K562 (cell line): ENCODE data around the gene BCR. TPM values are rescaled to one million over a fixed set of nuclear protein-coding genes. Genes with fewer than 3 reads are reported as not detected.

Experiments
- CBFB ChIP-seq: sonication (generic); formaldehyde crosslinking; IDR thresholded peaks from 2 replicates; pipeline ENCODE4 v1.4.0; 2020; ENCODE audit warnings: mild to moderate bottlenecking, missing genetic modification reagents
- HDGF ChIP-seq: fragments of 450-650 bp; IDR thresholded peaks from 2 replicates; pipeline ENCODE4 v1.6.1; 2016
- KLF16 ChIP-seq: IDR thresholded peaks from 2 replicates; pipeline ENCODE4 v1.6.1; 2016; ENCODE audit warnings: antibody characterized with exemption
- RBM25 ChIP-seq: fragments of 200-400 bp; formaldehyde crosslinking; IDR thresholded peaks from 2 replicates; pipeline ENCODE4 v1.6.1; 2018; ENCODE audit warnings: low read length, low read depth, moderate library complexity; ENCODE audit not compliant: severe bottlenecking
- TCFL5 ChIP-seq: fragments of 250-450 bp; sonication (Bioruptor Pico); conservative IDR thresholded peaks from 2 replicates; pipeline ENCODE4 v1.6.1; 2021; ENCODE audit warnings: mild to moderate bottlenecking, moderate library complexity, matching md5 sums
- TEAD1 ChIP-seq, 2 experiments: fragments of 450-650 bp in 1 of 2; sonication (generic) in 1 of 2; formaldehyde crosslinking; IDR thresholded peaks; 2 replicates each; pipeline versions ENCODE4 v1.4.0 to v1.8.0; 2020 to 2022; ENCODE audit warnings: mild to moderate bottlenecking in 2 of 2, missing genetic modification reagents in 1 of 2
- TFAM ChIP-seq: fragments of 250-450 bp; sonication (Bioruptor Pico); conservative IDR thresholded peaks from 2 replicates; pipeline ENCODE4 v1.5.0; 2021; ENCODE audit warnings: mild to moderate bottlenecking, moderate library complexity
- ZFP1 ChIP-seq: fragments of 450-650 bp; formaldehyde crosslinking; IDR thresholded peaks from 2 replicates; pipeline ENCODE4 v1.4.0; 2020; ENCODE audit warnings: mild to moderate bottlenecking, mixed read lengths
- polyA plus RNA-seq, 8 experiments: library from polyadenylated mRNA; depleted of rRNA in 4 of 8; stranded (reverse) in 5 of 8; unstranded in 3 of 8; fragments of >200 nt; fragmentation: Nextera tagmentation in 2 of 8; fragmentation: Illumina TruSeq in 1 of 8; extraction: Ambion mirVana in 2 of 8; extraction: Trizol in 1 of 8; gene quantifications; 2 replicates each; pipeline versions ENCODE4 v1.2.1 to v1.2.3, GENCODE V29; 2011 to 2014; ENCODE audit warnings: inconsistent platforms in 1 of 8, missing spikeins in 1 of 8
- total RNA-seq, 7 experiments: library from RNA; depleted of rRNA in 6 of 7; stranded (reverse); fragments of >200 nt in 6 of 7; fragmentation: Illumina TruSeq in 2 of 7; extraction: Trizol in 2 of 7; gene quantifications; 2 replicates each; pipeline versions ENCODE4 v1.2.1 to v1.2.3, GENCODE V29; 2011 to 2021; ENCODE audit warnings: low replicate concordance in 1 of 7
- TF ChIP-seq, protein P1 (sequence below): fragments of 150-350 bp; conservative IDR thresholded peaks from 2 replicates; pipeline ENCODE4 v1.6.1; 2014; ENCODE audit warnings: low read length
- TF ChIP-seq, protein P2 (sequence below): fragments of 450-650 bp; formaldehyde crosslinking; IDR thresholded peaks from 2 replicates; pipeline ENCODE4 v1.4.0; 2022; ENCODE audit warnings: mild to moderate bottlenecking, moderate library complexity

Gene BCR
- total and polyA plus RNA-seq, 9 of the 15 experiments (the other 6 are each of a cell fraction or from before 2014, with no cell fraction given) = 0.41 to 150 (median 45.6) TPM

DNA sequence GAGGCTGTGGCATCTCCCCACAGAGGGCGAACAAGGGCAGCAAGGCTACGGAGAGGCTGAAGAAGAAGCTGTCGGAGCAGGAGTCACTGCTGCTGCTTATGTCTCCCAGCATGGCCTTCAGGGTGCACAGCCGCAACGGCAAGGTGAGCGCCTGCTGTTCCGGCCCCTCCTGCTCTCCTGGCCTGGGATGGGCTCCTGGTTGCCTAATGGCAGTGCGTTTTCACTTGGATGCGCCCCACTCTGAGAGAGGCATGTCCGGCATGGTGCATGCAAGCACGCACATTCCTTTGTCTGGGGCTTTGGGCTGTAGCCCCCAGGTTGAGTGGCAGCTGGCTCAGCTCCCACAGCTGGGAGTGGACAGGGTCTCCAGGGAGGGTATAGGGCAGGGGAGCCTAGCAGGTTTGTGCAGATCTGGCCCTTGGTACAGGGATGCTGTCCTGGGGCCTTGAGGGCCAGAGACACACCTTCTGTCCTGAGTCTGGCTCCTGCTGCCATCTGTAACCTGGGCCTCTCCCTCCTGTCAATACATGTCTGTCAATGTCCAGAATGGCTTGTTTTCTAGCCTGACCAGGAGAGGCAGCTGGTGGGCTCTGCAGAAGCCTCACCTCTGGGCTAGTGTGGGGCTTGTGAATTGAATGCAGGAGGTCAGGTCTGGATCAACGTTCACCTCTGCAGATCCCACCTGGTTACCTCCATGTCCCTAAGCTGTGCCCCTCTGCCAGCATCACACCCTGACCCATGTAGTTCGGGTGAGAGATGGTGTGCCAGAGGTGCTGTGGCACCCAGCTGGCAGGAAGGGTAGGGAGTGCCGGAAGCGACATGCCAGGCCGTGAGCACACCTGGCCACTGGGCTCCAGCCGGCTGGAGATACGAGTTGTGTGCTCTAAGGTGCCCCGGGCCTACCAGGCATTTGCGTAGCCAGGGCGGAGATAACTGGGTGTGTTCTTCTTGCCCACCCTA, 107.1 kb downstream of the BCR start (continued):
- TF ChIP-seq, protein P1, sequence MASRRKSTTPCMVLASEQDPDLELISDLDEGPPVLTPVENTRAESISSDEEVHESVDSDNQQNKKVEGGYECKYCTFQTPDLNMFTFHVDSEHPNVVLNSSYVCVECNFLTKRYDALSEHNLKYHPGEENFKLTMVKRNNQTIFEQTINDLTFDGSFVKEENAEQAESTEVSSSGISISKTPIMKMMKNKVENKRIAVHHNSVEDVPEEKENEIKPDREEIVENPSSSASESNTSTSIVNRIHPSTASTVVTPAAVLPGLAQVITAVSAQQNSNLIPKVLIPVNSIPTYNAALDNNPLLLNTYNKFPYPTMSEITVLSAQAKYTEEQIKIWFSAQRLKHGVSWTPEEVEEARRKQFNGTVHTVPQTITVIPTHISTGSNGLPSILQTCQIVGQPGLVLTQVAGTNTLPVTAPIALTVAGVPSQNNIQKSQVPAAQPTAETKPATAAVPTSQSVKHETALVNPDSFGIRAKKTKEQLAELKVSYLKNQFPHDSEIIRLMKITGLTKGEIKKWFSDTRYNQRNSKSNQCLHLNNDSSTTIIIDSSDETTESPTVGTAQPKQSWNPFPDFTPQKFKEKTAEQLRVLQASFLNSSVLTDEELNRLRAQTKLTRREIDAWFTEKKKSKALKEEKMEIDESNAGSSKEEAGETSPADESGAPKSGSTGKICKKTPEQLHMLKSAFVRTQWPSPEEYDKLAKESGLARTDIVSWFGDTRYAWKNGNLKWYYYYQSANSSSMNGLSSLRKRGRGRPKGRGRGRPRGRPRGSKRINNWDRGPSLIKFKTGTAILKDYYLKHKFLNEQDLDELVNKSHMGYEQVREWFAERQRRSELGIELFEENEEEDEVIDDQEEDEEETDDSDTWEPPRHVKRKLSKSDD = no peak
- TF ChIP-seq TCFL5 (CRISPR knock-in tag) (no peak), HDGF (no peak), TFAM (no peak), RBM25 (no peak), TEAD1 (CRISPR knock-in tag; IDR thresholded peaks at IDR 0.05) (no peak), ZFP1 (CRISPR knock-in tag) (no peak), CBFB (CRISPR knock-in tag) (no peak), KLF16 (no peak)
- TF ChIP-seq, protein P2, sequence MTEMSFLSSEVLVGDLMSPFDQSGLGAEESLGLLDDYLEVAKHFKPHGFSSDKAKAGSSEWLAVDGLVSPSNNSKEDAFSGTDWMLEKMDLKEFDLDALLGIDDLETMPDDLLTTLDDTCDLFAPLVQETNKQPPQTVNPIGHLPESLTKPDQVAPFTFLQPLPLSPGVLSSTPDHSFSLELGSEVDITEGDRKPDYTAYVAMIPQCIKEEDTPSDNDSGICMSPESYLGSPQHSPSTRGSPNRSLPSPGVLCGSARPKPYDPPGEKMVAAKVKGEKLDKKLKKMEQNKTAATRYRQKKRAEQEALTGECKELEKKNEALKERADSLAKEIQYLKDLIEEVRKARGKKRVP = no peak
